SK-N-SH (cell line): Measurements from ENCODE around the gene CLIC1. TPM values are rescaled to one million over a fixed set of nuclear protein-coding genes. Genes with fewer than 3 reads are reported as not detected.

ENCODE experiments used
- CTCF ChIA-PET: fragments of 300-600, 350-600 bp; formaldehyde crosslinking; extraction: SDS; loops from one replicate; lab custom pipeline; 2021; lab: Yijun Ruan, JAX
- POLR2A ChIA-PET: fragments of 350-600 bp; sonication (Branson Sonifier 250); formaldehyde crosslinking; extraction: SDS; loops from one replicate; lab custom pipeline; 2020; ENCODE audit warnings: antibody characterized with exemption, inconsistent platforms; lab: Yijun Ruan, JAX
- DNase-seq: peaks from one replicate; pipeline ENCODE4 v3.0.0; 2012
- H2AFZ ChIP-seq: fragments of 200-600 bp; sonication (generic); 2 replicates; pipeline ENCODE4 v1.8.1; 2016; ENCODE audit warnings: antibody characterized with exemption, mild to moderate bottlenecking, low read depth
- H3F3A ChIP-seq: fragments of 200-600 bp; sonication (generic); replicated peaks from 2 replicates; pipeline ENCODE3; 2016; ENCODE audit warnings: antibody characterized with exemption, mild to moderate bottlenecking; ENCODE audit not compliant: insufficient read depth
- H3K27ac ChIP-seq, 2 experiments: fragments of 200-500 bp in 1 of 2; fragments of 200-600 bp in 1 of 2; sonication (Bioruptor generic) in 1 of 2; sonication (generic), shearing (Covaris generic) in 1 of 2; 2 replicates each; pipeline versions ENCODE4 v1.5.1 to v1.6.1; 2014 to 2016; ENCODE audit warnings: low read depth in 2 of 2, inconsistent platforms in 1 of 2, low read length in 1 of 2, mild to moderate bottlenecking in 1 of 2, mixed read lengths in 1 of 2
- H3K27me3 ChIP-seq: fragments of 200-600 bp; sonication (generic), shearing (Covaris generic); 2 replicates; pipeline ENCODE4 v1.6.1; 2016; ENCODE audit warnings: mixed run types; ENCODE audit not compliant: insufficient read depth
- H3K36me3 ChIP-seq, 2 experiments: fragments of 200-500 bp in 1 of 2; fragments of 200-600 bp in 1 of 2; sonication (Bioruptor generic) in 1 of 2; sonication (generic) in 1 of 2; replicated peaks in 1 of 2; 2 replicates each; pipeline versions ENCODE3 to v1.5.1; 2014 to 2016; ENCODE audit warnings: low read length in 1 of 2, mild to moderate bottlenecking in 1 of 2; ENCODE audit not compliant: insufficient read depth in 2 of 2, control insufficient read depth in 1 of 2
- H3K4me1 ChIP-seq, 2 experiments: fragments of 200-500 bp in 1 of 2; fragments of 200-600 bp in 1 of 2; sonication (Bioruptor generic) in 1 of 2; sonication (generic), shearing (Covaris generic) in 1 of 2; 2 replicates each; pipeline versions ENCODE4 v1.5.1 to v1.6.1; 2014 to 2016; ENCODE audit warnings: low read depth in 1 of 2, low read length in 1 of 2, mixed run types in 1 of 2; ENCODE audit not compliant: insufficient read depth in 2 of 2, control insufficient read depth in 1 of 2
- H3K4me2 ChIP-seq: fragments of 200-600 bp; sonication (generic), shearing (Covaris generic); 2 replicates; pipeline ENCODE4 v1.6.1; 2017; ENCODE audit warnings: mixed run types
- H3K4me3 ChIP-seq, 2 experiments: fragments of 200-500 bp in 1 of 2; fragments of 200-600 bp in 1 of 2; sonication (Bioruptor generic) in 1 of 2; sonication (generic), shearing (Covaris generic) in 1 of 2; 2 replicates each; pipeline versions ENCODE4 v1.5.1 to v1.8.1; 2014 to 2016; ENCODE audit warnings: low read depth in 2 of 2, inconsistent platforms in 1 of 2, low read length in 1 of 2, mild to moderate bottlenecking in 1 of 2, mixed read lengths in 1 of 2, moderate library complexity in 1 of 2
- H3K79me2 ChIP-seq: fragments of 200-600 bp; sonication (generic); 2 replicates; pipeline ENCODE4 v1.8.1; 2017; ENCODE audit warnings: mild to moderate bottlenecking; ENCODE audit not compliant: insufficient read depth
- H3K9ac ChIP-seq: fragments of 200-600 bp; sonication (generic); 2 replicates; pipeline ENCODE4 v1.6.1; 2017; ENCODE audit warnings: mixed run types
- H3K9me2 ChIP-seq: fragments of 200-600 bp; sonication (generic); 2 replicates; pipeline ENCODE4 v1.6.1; 2017; ENCODE audit warnings: mixed run types
- H3K9me3 ChIP-seq: fragments of 200-600 bp; sonication (generic); 2 replicates; pipeline ENCODE4 v1.6.1; 2017; ENCODE audit warnings: mixed run types, mild to moderate bottlenecking, moderate library complexity
- H4K20me1 ChIP-seq: fragments of 200-600 bp; sonication (generic); 2 replicates; pipeline ENCODE4 v1.6.1; 2017; ENCODE audit warnings: mild to moderate bottlenecking, mixed run types; ENCODE audit not compliant: insufficient read depth
- CHD2 ChIP-seq: fragments of 150-350 bp; IDR thresholded peaks from 2 replicates; pipeline ENCODE4 v1.6.1; 2018; ENCODE audit warnings: low read length; ENCODE audit not compliant: partially characterized antibody
- CTCF ChIP-seq: fragments of 200-600 bp; sonication (generic); IDR thresholded peaks from 2 replicates; pipeline ENCODE4 v1.6.1; 2017; ENCODE audit warnings: antibody characterized with exemption, mild to moderate bottlenecking, moderate library complexity
- ELF1 ChIP-seq: IDR thresholded peaks from 2 replicates; pipeline ENCODE4 v1.4.0; 2012
- GABPA ChIP-seq: IDR thresholded peaks from 2 replicates; pipeline ENCODE4 v1.4.0; 2012; ENCODE audit warnings: low read depth, mild to moderate bottlenecking
- MAX ChIP-seq: IDR thresholded peaks from 2 replicates; pipeline ENCODE4 v1.4.0; 2012; ENCODE audit warnings: low read depth
- MXI1 ChIP-seq: IDR thresholded peaks from 2 replicates; pipeline ENCODE4 v1.6.1; 2012; ENCODE audit warnings: mild to moderate bottlenecking, low read depth, low read length, improper control_type of control experiment
- NFIC ChIP-seq: IDR thresholded peaks from 2 replicates; pipeline ENCODE4 v1.4.0; 2012; ENCODE audit warnings: borderline replicate concordance
- NRF1 ChIP-seq: IDR thresholded peaks from 2 replicates; pipeline ENCODE4 v1.6.1; 2012; ENCODE audit warnings: low read depth, mild to moderate bottlenecking, low read length
- RAD21 ChIP-seq: IDR thresholded peaks from 2 replicates; pipeline ENCODE4 v1.6.1; 2012; ENCODE audit warnings: mild to moderate bottlenecking, low read length
- SIN3A ChIP-seq: IDR thresholded peaks from 2 replicates; pipeline ENCODE4 v1.6.1; 2012; ENCODE audit warnings: low read depth, mild to moderate bottlenecking, low read length, moderate library complexity, borderline replicate concordance
- TAF1 ChIP-seq: IDR thresholded peaks from 2 replicates; pipeline ENCODE4 v1.6.1; 2012; ENCODE audit warnings: low read depth, mild to moderate bottlenecking, low read length, moderate library complexity, borderline replicate concordance
- WGBS: methylation state at CpG from one replicate; pipeline ENCODE4 v1.1.6; 2017; ENCODE audit warnings: low lambda C conversion rate; 5-methylcytosine and 5-hydroxymethylcytosine counted together
- polyA plus RNA-seq, 3 experiments: library from polyadenylated mRNA; depleted of rRNA; stranded (reverse); fragments of >200 nt; gene quantifications; 2 replicates each; pipeline ENCODE4 v1.2.3, GENCODE V29; 2012
- TF ChIP-seq, protein P1 (sequence below): IDR thresholded peaks from 2 replicates; pipeline ENCODE4 v1.4.0; 2012; ENCODE audit warnings: low read depth, borderline replicate concordance

CLIC1 gene
- polyA plus RNA-seq, 1 of the 3 experiments (the other 2 are of a cell fraction), result 520 TPM

- WGBS, result 73% methylated on average over 4 of the region's 4 CpGs
- POLR2A ChIA-PET, result no interaction called here
Measured at GRCh38 chr6:31713465-31713864, 22.9 kb downstream of the CLIC1 start.

GRCh38 chr6:31712296-31712695, 24.0 kb downstream of the CLIC1 start:
- ChIA-PET CTCF (interaction anchor here (1.2 to 2.9 kb wide), 5 partner anchors 10 to 118 kb away, joined by 3 to 9 read pairs (median 5); partner anchors contain the start of gene ABHD16A), POLR2A (no interaction called here)
- Histone ChIP-seq H2AFZ (no peak overlapping the region), H3K27me3 (no peaks in the 10 kb centered on the region), H3K4me3 (no peak overlapping the region), H3K36me3 (no peaks in the 10 kb centered on the region), H3K9me2 (no peaks in the 10 kb centered on the region), H3K9ac (no peak overlapping the region), H3K79me2 (no peaks in the 10 kb centered on the region), H4K20me1 (no peaks in the 10 kb centered on the region), H3K27ac (no peak overlapping the region), H3F3A (peaks cover 3% of the 10 kb centered on the region), H3K9me3 (no peaks in the 10 kb centered on the region), H3K4me2 (no peak overlapping the region), H3K4me1 (no peaks in the 10 kb centered on the region)
- TF ChIP-seq CTCF (peak; percentile 25; the same call in 1 of the 2 replicates), ELF1 (no peak)
- WGBS, result 72% methylated on average over 5 of the region's 8 CpGs
- no peak for DNase-seq

More at GRCh38 chr6:31713465-31713864, 22.9 kb downstream of the CLIC1 start:
- no peaks in the 10 kb centered on the region for H3K36me3 ChIP-seq
- H3K9ac ChIP-seq, result no peak overlapping the region
- no peak overlapping the region for H3K4me2 ChIP-seq
- no peaks in the 10 kb centered on the region for H3K27me3 ChIP-seq
- H3K27ac ChIP-seq, result no peak overlapping the region
- no peak overlapping the region for H2AFZ ChIP-seq
- no peak overlapping the region for H3K4me3 ChIP-seq
- H3F3A ChIP-seq, result peaks cover 3% of the 10 kb centered on the region
- H3K9me3 ChIP-seq, result no peaks in the 10 kb centered on the region
- TF ChIP-seq RAD21 (no peak), NRF1 (no peak), CHD2 (no peak), SIN3A (no peak), MXI1 (no peak)
- H4K20me1 ChIP-seq, result no peaks in the 10 kb centered on the region
- DNase-seq, result no peak
- no peaks in the 10 kb centered on the region for H3K4me1 ChIP-seq
- no peaks in the 10 kb centered on the region for H3K9me2 ChIP-seq
- no peaks in the 10 kb centered on the region for H3K79me2 ChIP-seq
- CTCF ChIA-PET, result interaction anchor here (1.1 to 1.5 kb wide), 3 partner anchors 15 to 77 kb away, joined by 3 to 4 read pairs (median 3); no protein-coding TSS in a partner anchor

GRCh38 chr6:31711233-31711632, 25.1 kb downstream of the CLIC1 start:
- no peak overlapping the region for H3K4me3 ChIP-seq
- H3K79me2 ChIP-seq, result no peaks in the 10 kb centered on the region
- peaks cover 3% of the 10 kb centered on the region for H3F3A ChIP-seq
- ChIA-PET CTCF (interaction anchor here (0.6 to 2.9 kb wide), 3 partner anchors 8 to 59 kb away, joined by 3 to 9 read pairs (median 6); partner anchors contain the start of gene ABHD16A), POLR2A (no interaction called here)
- no peaks in the 10 kb centered on the region for H3K9me3 ChIP-seq
- no peak overlapping the region for H2AFZ ChIP-seq
- no peak overlapping the region for H3K9ac ChIP-seq
- H3K4me2 ChIP-seq, result no peak overlapping the region
- H3K27me3 ChIP-seq, result no peaks in the 10 kb centered on the region
- no peaks in the 10 kb centered on the region for H4K20me1 ChIP-seq
- H3K4me1 ChIP-seq, result no peaks in the 10 kb centered on the region
- H3K36me3 ChIP-seq, result no peaks in the 10 kb centered on the region
- TF ChIP-seq NFIC, result no peak
- TF ChIP-seq ELF1, result no peak
- TF ChIP-seq, protein P1, sequence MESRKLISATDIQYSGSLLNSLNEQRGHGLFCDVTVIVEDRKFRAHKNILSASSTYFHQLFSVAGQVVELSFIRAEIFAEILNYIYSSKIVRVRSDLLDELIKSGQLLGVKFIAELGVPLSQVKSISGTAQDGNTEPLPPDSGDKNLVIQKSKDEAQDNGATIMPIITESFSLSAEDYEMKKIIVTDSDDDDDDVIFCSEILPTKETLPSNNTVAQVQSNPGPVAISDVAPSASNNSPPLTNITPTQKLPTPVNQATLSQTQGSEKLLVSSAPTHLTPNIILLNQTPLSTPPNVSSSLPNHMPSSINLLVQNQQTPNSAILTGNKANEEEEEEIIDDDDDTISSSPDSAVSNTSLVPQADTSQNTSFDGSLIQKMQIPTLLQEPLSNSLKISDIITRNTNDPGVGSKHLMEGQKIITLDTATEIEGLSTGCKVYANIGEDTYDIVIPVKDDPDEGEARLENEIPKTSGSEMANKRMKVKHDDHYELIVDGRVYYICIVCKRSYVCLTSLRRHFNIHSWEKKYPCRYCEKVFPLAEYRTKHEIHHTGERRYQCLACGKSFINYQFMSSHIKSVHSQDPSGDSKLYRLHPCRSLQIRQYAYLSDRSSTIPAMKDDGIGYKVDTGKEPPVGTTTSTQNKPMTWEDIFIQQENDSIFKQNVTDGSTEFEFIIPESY, result no peak
- no peak for TF ChIP-seq GABPA
- TF ChIP-seq MAX, result no peak
- no peak for TF ChIP-seq TAF1
- no peaks in the 10 kb centered on the region for H3K9me2 ChIP-seq
- no peak overlapping the region for H3K27ac ChIP-seq
- WGBS, result 75% methylated on average over 7 of the region's 8 CpGs
- no peak for DNase-seq
